Measurements from ENCODE around the gene KCNJ15. TPM values are rescaled to one million over a fixed set of nuclear protein-coding genes. Genes with fewer than 3 reads are reported as not detected.

KCNJ15 gene
- total RNA-seq, 1 donor from 2014 or later = 2.1 TPM

- no peak for DNase-seq
Observed at GRCh38 chr21:38299671-38300070, 42.9 kb downstream of the KCNJ15 start.

GRCh38 chr21:38300141-38300578 lies 43.4 kb downstream of the KCNJ15 start:
- no peak for DNase-seq

GRCh38 chr21:38301321-38302214 lies 44.8 kb downstream of the KCNJ15 start:
- DNase-seq = no peak

DNA sequence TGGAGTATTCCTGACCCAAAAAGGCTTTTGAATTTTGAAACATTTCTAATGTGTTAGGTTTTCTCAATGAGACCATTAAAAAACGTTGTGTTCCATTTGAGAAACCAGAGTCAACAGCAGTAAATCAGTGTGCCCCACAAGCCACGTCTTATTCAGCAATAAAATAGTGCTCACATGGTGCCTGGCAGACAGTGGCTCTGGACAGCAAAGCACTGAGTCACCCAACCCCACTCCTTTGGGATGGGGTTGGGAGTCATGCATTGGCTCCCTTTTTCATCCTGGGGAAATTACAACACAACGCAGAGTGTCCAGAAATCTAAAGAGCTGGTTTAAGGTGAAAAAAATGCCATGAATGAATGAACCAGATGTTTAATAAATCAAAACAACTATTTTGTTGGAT lies 46.5 kb downstream of the KCNJ15 start:
- no peak for DNase-seq

DNA sequence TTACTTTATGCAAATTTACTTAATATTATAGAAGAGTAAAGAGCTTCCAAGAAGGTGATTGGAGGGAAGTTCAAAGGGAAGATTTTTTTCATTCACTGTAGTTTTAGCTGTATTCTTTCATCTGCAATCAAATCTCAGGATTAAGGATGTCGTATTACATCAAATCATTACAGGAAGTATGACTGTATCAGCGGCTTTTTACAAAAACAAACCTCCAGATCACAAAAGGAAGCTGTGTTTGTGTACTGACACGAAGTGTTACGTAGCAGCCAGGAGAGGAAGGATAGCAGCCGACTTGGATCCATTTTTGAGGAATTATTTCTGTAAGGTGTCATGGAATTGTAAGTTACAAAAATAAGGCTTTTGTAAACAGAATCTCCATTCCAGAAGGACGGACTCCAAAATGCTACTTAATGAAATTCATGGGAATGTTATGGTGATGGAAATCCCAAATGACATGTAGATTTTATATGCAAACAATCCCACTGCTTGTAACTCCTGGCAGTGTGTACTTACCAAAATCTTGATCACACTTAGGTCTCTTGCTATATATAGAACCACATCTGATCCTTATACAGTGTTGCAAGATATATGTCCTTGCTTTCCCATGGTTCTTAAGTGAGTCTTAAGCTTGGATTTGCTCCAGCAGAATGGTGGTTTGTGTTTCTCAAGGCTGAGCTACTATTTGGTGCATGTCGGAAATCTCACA lies 49.8 kb downstream of the KCNJ15 start:
- peak; percentile 79 for DNase-seq

DNA sequence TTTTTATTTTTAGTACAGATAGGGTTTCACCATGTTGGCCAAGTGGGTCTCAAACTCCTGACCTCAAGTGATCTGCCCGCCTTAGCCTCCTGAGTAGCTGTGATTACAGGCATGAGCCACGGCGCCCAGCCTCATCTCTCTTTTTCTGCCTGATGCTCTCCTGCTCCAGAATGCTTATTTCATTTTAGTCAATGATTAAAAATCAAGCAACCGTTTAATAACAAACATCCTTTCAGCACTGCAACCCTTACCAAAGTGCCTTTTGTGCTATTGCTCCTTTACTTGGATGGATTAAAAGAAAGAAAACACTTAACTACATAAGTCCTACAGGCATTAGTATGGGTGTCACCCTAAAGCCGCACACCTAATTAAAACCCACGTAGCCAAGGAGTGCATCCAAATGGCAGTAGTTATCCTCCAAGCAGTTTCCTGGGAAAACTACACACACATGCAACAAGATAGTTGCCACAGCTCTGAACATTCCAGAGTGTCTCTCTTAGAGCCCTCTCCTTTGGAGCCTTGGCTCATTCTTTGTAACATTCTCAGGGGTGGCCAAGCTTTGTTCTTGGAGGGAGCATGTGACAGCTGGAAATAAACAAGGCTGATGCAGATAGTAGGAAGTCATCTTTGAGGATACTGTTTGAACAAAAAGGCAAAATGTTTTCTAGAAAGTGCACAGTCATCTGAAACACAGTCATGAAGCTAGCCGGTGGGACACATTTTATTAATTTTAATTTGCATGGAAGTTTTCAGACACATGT lies 51.2 kb downstream of the KCNJ15 start:
- DNase-seq = no peak

GRCh38 chr21:38308532-38309119 lies 51.8 kb downstream of the KCNJ15 start:
- no peak for DNase-seq

- peak; percentile 36 for DNase-seq
Observed at GRCh38 chr21:38310646-38311485, 54.1 kb downstream of the KCNJ15 start.

GRCh38 chr21:38311765-38312164 lies 55.0 kb downstream of the KCNJ15 start:
- DNase-seq = no peak

GRCh38 chr21:38312822-38313221 lies 56.0 kb downstream of the KCNJ15 start:
- DNase-seq = no peak

DNA sequence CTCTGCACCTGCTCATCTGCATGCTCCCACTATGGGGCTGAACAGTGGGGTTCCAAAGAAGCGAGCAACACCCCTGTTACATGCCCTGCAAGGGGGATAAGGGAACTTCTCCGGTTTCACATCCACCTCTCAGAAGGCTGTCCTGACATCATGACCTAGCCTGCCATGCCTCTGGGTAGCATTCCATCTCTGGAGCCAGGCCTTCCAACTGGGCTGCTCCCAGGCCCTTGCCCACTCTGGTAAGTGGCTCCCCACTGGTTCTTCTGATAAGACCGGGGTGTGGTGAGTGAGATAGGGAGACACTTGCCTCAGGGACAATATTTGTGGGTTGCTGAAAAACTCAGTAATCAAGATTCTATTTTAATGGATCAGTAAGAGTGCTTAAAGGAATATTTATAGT lies 57.8 kb downstream of the KCNJ15 start:
- DNase-seq = no peak

- peak; percentile 39 for DNase-seq
Observed at GRCh38 chr21:38315122-38315521, 58.3 kb downstream of the KCNJ15 start.

DNA sequence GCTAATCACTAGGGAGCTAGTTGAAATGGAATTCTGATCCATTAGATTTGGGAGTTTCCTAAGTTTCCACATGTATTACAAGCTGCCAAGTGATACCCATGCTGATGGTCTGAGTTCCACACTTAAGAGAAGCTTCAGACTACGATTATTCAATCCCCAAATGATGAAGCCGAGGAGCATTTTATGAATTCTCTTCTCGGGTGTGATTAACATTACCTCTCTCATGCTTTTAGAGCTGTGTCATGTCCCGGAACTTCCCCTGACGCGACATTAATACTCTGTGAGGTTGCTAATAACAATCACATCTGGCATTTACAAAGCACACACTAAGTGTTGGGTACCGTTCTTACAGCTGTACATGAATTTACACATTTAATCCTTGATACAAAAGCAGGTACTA lies 63.0 kb downstream of the KCNJ15 start:
- DNase-seq = no peak

DNA sequence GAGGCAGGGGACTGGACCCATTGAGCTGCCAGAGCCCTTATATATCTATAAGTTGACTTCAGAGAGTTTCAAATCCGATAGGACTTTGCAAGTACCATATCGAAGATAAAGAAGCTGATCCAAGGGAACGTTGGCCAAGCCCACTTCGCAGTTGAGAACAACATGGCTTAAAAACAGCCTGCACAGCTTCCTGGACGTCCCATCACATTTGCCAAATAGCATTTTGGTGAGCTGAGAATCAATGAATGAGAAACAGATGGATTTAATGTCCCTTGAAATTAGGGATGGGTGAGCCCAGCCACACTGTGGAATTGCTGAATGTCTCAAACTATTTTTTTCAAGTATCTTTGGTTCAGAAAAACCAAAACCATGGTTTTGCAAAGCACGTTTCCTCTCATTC lies 64.8 kb downstream of the KCNJ15 start:
- no peak for DNase-seq

DNA sequence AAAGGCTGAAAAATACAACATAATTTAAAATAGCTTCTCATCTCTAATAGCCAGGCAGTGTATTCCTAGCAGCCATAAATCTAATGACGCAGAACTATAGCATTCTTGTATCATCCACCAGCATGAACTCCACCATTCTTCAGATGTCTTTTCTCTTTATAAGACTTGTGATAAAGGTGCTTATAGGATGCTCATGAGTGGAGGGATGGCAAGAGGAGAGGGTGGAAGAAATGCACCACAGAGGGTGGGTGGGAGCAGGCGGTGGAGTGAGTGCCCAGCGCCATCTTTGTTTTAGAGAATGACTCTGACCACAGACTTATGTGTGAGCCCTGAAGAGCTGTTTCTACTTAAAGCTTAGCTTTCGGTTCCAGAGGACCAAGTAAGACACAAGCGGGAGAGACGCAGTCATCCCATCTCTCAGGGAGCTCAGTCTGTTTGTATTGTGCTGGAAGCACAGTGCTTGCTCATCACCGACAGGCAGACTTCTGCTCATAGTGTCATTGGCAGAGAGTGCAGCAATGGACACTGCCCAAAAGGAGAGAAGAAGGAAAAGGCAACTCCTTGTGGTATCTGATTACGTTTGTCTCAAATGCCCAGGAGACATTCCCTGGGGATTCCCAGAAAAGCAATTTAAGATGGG lies 65.6 kb downstream of the KCNJ15 start:
- no peak for DNase-seq

GRCh38 chr21:38323721-38324531 lies 67.1 kb downstream of the KCNJ15 start:
- peak; percentile 78 for DNase-seq

- DNase-seq = no peak
Observed at GRCh38 chr21:38325216-38325615, 68.4 kb downstream of the KCNJ15 start.

DNA sequence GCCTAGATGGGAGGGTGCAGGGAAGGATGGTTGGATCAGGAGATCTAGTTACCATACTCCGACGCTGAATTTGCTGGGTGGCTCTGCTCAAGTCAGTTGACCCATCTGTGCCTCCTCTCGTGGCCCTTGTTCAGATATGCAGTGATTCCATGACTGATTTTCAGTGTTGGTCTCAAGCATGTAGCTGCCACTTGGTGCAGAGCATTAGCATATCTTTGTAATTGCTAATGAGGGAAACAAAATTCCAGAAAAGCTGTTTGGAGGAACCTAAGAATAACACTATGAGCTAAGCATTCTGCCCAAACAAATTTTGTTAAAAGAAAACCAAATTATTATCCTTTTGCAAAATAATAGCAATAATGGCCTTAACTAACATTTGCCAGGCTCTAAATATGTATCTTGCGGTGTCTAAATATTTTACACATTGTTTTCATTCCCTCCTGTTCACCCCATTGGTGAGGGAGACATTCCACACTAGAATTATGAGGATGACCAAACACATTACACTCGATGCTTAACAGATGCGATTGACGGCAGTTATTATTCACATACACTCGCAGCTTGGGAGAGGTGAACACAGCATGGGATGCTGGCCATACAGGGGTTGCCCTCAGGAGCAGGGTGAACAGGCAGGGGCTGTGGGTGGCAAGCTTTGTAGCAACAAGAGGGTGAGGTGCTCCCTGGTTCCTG lies 69.1 kb downstream of the KCNJ15 start:
- DNase-seq = no peak

DNA sequence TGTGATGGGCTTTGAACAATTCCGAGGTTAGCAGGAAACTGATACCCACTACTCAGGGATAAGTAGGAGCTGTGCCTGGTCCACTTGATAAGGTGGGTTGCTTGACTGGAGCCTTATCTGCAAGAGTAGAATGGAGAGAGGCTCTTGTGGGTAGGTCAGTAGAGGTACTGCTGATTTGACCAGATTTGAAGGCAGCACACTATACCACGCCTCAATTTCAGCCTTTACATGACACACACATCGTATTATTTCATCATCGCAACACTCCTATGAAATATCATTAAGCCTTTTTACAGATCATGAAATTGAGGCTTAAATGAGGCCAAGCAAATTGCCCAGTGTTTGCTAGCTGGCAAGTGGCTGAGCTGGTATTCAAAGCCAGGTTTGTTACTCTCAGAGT lies 69.6 kb downstream of the KCNJ15 start:
- DNase-seq = no peak
